ENCODE measurements around the gene TADA1.

GRCh38 chr1:166895766-166896165, 19.7 kb upstream of the TADA1 start:
- TF ChIP-seq CTCF (optimal IDR thresholded peaks at IDR 0.05 in 1 of 3, IDR thresholded peaks at IDR 0.05 in 1 of 3, conservative IDR thresholded peaks at IDR 0.05 in 1 of 3; ENCODE audit: extremely low read depth in 1 of 3, insufficient read depth in 2 of 3, low read length in 3 of 3): no peak
- TF ChIP-seq EZH2 (IDR thresholded peaks at IDR 0.05; ENCODE audit: low read length): no peak

Measured in keratinocyte (primary cell).